Activated naive CD4-positive, alpha-beta T cell treated with anti-CD3 and anti-CD28 coated beads, Interleukin-2, amount 50 U/mL, for 72 hours (primary cell): ENCODE measurements around the gene DACT3. TPM values are rescaled to one million over a fixed set of nuclear protein-coding genes. Genes with fewer than 3 reads are reported as not detected.

Experiments
- ATAC-seq, 2 donors: fragments of 150-1000 bp; cut with Tn5 transposase; 2 replicates each; pipeline ENCODE4 v1.10.0; 2021; ENCODE audit warnings: mild to moderate bottlenecking in 2 of 2, moderate library complexity in 2 of 2
- DNase-seq, 2 donors: peaks; one replicate each; pipeline ENCODE4 v3.0.0; 2021 to 2022; ENCODE audit warnings: low spot score in 2 of 2
- H3K27ac Mint-ChIP-seq, 2 donors: one replicate each; pipeline ENCODE4 v1.8.0; 2022; ENCODE audit warnings: mild to moderate bottlenecking in 2 of 2, mixed read lengths in 2 of 2
- H3K36me3 Mint-ChIP-seq, 2 donors: one replicate each; pipeline ENCODE4 v1.8.0; 2022; ENCODE audit warnings: mixed read lengths in 2 of 2
- H3K9me3 Mint-ChIP-seq, 2 donors: one replicate each; pipeline ENCODE4 v1.8.0; 2022; ENCODE audit warnings: mixed read lengths in 2 of 2
- total RNA-seq, 2 donors: library from RNA; stranded (reverse); gene quantifications; one replicate each; pipeline ENCODE4 v1.2.3, GENCODE V29; 2022

The DACT3 gene
- total RNA-seq, 2 donors from 2014 or later: 1.9 to 25.9 TPM

- peak in 1 of 2 donors; percentile 70 for DNase-seq
- Mint-ChIP-seq H3K9me3 (no peaks in the 10 kb centered on the region), H3K27ac (peak overlapping the region; percentile 74 to 75), H3K36me3 (peaks cover 6 to 18% of the 10 kb centered on the region in 2 donors)
- peak; percentile 59 to 90 for ATAC-seq
These were observed 17.2 kb upstream of the DACT3 start for GRCh38 chr19:46678110-46678732.

GRCh38 chr19:46674416-46675178 is 13.6 kb upstream of the DACT3 start:
- H3K9me3 Mint-ChIP-seq: no peaks in the 10 kb centered on the region
- peaks cover 6 to 22% of the 10 kb centered on the region in 2 donors for H3K36me3 Mint-ChIP-seq
- ATAC-seq (no peak), DNase-seq (no peak)
- no peak overlapping the region for H3K27ac Mint-ChIP-seq

- DNase-seq (no peak), ATAC-seq (no peak)
- Mint-ChIP-seq H3K27ac (no peak overlapping the region), H3K36me3 (peaks cover 0 to 10% of the 10 kb centered on the region in 2 donors), H3K9me3 (no peaks in the 10 kb centered on the region)
These were observed 9.8 kb upstream of the DACT3 start for GRCh38 chr19:46670813-46671212.

GRCh38 chr19:46668662-46669061 is 7.7 kb upstream of the DACT3 start:
- peaks cover 0 to 10% of the 10 kb centered on the region in 2 donors for H3K36me3 Mint-ChIP-seq
- no peak for DNase-seq
- ATAC-seq: no peak
- no peaks in the 10 kb centered on the region for H3K9me3 Mint-ChIP-seq
- no peak overlapping the region for H3K27ac Mint-ChIP-seq

GRCh38 chr19:46665072-46665471 is 4.1 kb upstream of the DACT3 start:
- no peak overlapping the region for H3K27ac Mint-ChIP-seq
- H3K9me3 Mint-ChIP-seq: no peaks in the 10 kb centered on the region
- H3K36me3 Mint-ChIP-seq: no peaks in the 10 kb centered on the region
- ATAC-seq (no peak), DNase-seq (no peak)

GRCh38 chr19:46661735-46662592 is 982 bp upstream of the DACT3 start:
- H3K27ac Mint-ChIP-seq: peak overlapping the region; percentile 23 to 81
- peak; percentile 74 to 79 for DNase-seq
- ATAC-seq: peak; percentile 48 to 52
- H3K9me3 Mint-ChIP-seq: no peaks in the 10 kb centered on the region
- no peaks in the 10 kb centered on the region for H3K36me3 Mint-ChIP-seq

GRCh38 chr19:46660551-46661019 is 397 bp downstream of the DACT3 start:
- Mint-ChIP-seq H3K9me3 (no peaks in the 10 kb centered on the region), H3K36me3 (no peaks in the 10 kb centered on the region), H3K27ac (peak overlapping the region in 1 of 2 donors; percentile 81)
- DNase-seq (no peak), ATAC-seq (no peak)

GRCh38 chr19:46660008-46660517 is 919 bp downstream of the DACT3 start:
- ATAC-seq (no peak), DNase-seq (no peak)
- Mint-ChIP-seq H3K36me3 (no peaks in the 10 kb centered on the region), H3K27ac (no peak overlapping the region), H3K9me3 (no peaks in the 10 kb centered on the region)

- DNase-seq: no peak
- Mint-ChIP-seq H3K9me3 (no peaks in the 10 kb centered on the region), H3K36me3 (no peaks in the 10 kb centered on the region), H3K27ac (no peak overlapping the region)
- ATAC-seq: no peak
These were observed 1.6 kb downstream of the DACT3 start for GRCh38 chr19:46659151-46660007.

GRCh38 chr19:46656541-46656940 is 4.4 kb downstream of the DACT3 start:
- Mint-ChIP-seq H3K9me3 (no peaks in the 10 kb centered on the region), H3K36me3 (no peaks in the 10 kb centered on the region), H3K27ac (peak overlapping the region in 1 of 2 donors; percentile 78)
- DNase-seq (no peak), ATAC-seq (peak in 1 of 2 donors; percentile 45)

GRCh38 chr19:46654621-46655152 is 6.3 kb downstream of the DACT3 start:
- no peaks in the 10 kb centered on the region for H3K9me3 Mint-ChIP-seq
- DNase-seq (no peak), ATAC-seq (no peak)
- no peak overlapping the region for H3K27ac Mint-ChIP-seq
- peaks cover 0 to 10% of the 10 kb centered on the region in 2 donors for H3K36me3 Mint-ChIP-seq

- DNase-seq (no peak), ATAC-seq (no peak)
- H3K9me3 Mint-ChIP-seq: peaks cover 0 to 7% of the 10 kb centered on the region in 2 donors
- peaks cover 11 to 18% of the 10 kb centered on the region in 2 donors for H3K36me3 Mint-ChIP-seq
- H3K27ac Mint-ChIP-seq: no peak overlapping the region
These were observed 10.5 kb downstream of the DACT3 start for GRCh38 chr19:46650445-46650844.

- no peak for DNase-seq
- Mint-ChIP-seq H3K36me3 (peaks cover 11 to 18% of the 10 kb centered on the region in 2 donors), H3K27ac (no peak overlapping the region), H3K9me3 (peaks cover 0 to 7% of the 10 kb centered on the region in 2 donors)
- peak; percentile 4 to 16 for ATAC-seq
These were observed 11.7 kb downstream of the DACT3 start for GRCh38 chr19:46648961-46649960.

- peaks cover 11 to 18% of the 10 kb centered on the region in 2 donors for H3K36me3 Mint-ChIP-seq
- no peak overlapping the region for H3K27ac Mint-ChIP-seq
- ATAC-seq: peak; percentile 38 to 52
- DNase-seq: no peak
- H3K9me3 Mint-ChIP-seq: peaks cover 0 to 7% of the 10 kb centered on the region in 2 donors
These were observed 12.7 kb downstream of the DACT3 start for GRCh38 chr19:46648060-46648960.
